ENCODE data around the gene PRKAG1.

DNA sequence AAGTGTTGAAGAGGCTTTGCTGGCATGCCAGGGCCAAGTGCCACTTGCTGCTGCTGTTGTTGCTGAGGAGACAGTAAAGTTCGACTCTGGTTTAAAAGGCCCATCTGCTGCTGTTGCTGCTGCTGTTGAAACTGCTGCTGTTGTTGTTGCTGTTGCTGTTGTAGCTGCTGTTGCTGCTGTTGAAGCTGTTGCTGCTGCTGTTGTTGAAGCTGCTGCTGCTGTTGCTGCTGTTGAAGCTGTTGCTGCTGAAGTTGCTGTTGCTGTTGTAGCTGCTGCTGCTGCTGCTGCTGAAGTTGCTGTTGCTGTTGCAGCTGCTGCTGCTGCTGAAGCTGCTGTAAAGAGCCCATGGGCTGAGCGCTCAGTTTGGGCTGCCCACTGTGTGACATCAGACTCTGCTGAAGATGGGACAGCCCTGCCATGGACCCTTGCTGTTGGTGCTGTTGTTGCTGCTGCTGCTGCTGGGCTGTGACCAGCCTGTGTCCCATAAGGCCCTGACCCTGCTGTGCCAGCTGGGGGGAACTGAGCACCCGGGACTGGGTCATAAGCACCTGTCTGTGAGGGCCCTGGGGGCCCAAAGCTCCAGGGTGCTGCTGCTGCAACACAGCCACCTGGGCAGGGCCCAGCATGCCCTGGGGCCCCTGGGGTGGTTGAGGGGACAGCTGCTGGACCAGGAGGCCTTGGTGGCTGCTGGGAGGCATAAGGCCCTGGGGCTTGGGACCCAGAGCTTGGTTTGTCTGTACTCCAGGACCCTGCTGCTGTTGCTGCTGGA is 14.3 kb upstream of the PRKAG1 start:
- TF ChIP-seq POLR2A (IDR thresholded peaks at IDR 0.05): no peak
- TF ChIP-seq CTCF (IDR thresholded peaks at IDR 0.05): no peak
